Transverse colon (tissue), 4 donors: ENCODE data around the gene NMRAL1.

Source experiments
- POLR2AphosphoS5 ChIP-seq, 3 donors: sonication (generic); formaldehyde crosslinking; IDR thresholded peaks; one replicate each; pipeline ENCODE4 v1.6.1; 2016; ENCODE audit warnings: antibody characterized with exemption in 3 of 3
- TF ChIP-seq, protein P1 (sequence below), 5 experiments: fragments of 200-600 bp in 3 of 5; fragments of 450-650 bp in 2 of 5; sonication (generic) in 3 of 5; IDR thresholded peaks; 1 replicate in 2 of 5; 2 replicates in 3 of 5; pipeline ENCODE4 v1.5.1; 2016 to 2017; ENCODE audit warnings: antibody characterized with exemption in 5 of 5, inconsistent platforms in 3 of 5, mild to moderate bottlenecking in 2 of 5, moderate library complexity in 1 of 5

GRCh38 chr16:4508806-4509205 lies 34.4 kb upstream of the NMRAL1 start:
- TF ChIP-seq, protein P1, sequence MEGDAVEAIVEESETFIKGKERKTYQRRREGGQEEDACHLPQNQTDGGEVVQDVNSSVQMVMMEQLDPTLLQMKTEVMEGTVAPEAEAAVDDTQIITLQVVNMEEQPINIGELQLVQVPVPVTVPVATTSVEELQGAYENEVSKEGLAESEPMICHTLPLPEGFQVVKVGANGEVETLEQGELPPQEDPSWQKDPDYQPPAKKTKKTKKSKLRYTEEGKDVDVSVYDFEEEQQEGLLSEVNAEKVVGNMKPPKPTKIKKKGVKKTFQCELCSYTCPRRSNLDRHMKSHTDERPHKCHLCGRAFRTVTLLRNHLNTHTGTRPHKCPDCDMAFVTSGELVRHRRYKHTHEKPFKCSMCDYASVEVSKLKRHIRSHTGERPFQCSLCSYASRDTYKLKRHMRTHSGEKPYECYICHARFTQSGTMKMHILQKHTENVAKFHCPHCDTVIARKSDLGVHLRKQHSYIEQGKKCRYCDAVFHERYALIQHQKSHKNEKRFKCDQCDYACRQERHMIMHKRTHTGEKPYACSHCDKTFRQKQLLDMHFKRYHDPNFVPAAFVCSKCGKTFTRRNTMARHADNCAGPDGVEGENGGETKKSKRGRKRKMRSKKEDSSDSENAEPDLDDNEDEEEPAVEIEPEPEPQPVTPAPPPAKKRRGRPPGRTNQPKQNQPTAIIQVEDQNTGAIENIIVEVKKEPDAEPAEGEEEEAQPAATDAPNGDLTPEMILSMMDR (IDR thresholded peaks at IDR 0.05): no peak
- no peak for TF ChIP-seq POLR2AphosphoS5 (IDR thresholded peaks at IDR 0.05)
